Prostate gland (tissue), 2 donors: ENCODE data around the gene FBXO11.

Experiments used
- POLR2AphosphoS5 ChIP-seq: sonication (generic); formaldehyde crosslinking; IDR thresholded peaks from one replicate; pipeline ENCODE4 v1.6.1; 2017; ENCODE audit warnings: antibody characterized with exemption
- TF ChIP-seq, protein P1 (sequence below), 4 experiments: fragments of 200-600 bp in 2 of 4; fragments of 450-650 bp in 2 of 4; sonication (generic) in 2 of 4; IDR thresholded peaks; 1 replicate in 3 of 4; 2 replicates in 1 of 4; pipeline ENCODE4 v1.5.1; 2016 to 2019; ENCODE audit warnings: antibody characterized with exemption in 4 of 4, mild to moderate bottlenecking in 2 of 4, moderate library complexity in 2 of 4

DNA sequence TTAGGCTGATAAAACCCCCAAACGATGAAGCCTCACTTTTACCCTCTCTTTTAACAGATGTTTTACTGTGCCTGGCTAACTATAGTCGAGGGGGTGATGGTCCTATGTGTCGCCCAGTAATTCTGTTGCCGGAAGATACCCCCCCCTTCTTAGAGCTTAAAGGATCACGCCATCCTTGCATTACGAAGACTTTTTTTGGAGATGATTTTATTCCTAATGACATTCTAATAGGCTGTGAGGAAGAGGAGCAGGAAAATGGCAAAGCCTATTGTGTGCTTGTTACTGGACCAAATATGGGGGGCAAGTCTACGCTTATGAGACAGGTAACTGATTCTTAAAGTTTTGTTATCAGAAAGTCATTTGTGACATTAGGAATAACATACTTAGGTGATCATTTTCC, 102.9 kb downstream of the FBXO11 start:
- TF ChIP-seq POLR2AphosphoS5: no peak
- TF ChIP-seq, protein P1, sequence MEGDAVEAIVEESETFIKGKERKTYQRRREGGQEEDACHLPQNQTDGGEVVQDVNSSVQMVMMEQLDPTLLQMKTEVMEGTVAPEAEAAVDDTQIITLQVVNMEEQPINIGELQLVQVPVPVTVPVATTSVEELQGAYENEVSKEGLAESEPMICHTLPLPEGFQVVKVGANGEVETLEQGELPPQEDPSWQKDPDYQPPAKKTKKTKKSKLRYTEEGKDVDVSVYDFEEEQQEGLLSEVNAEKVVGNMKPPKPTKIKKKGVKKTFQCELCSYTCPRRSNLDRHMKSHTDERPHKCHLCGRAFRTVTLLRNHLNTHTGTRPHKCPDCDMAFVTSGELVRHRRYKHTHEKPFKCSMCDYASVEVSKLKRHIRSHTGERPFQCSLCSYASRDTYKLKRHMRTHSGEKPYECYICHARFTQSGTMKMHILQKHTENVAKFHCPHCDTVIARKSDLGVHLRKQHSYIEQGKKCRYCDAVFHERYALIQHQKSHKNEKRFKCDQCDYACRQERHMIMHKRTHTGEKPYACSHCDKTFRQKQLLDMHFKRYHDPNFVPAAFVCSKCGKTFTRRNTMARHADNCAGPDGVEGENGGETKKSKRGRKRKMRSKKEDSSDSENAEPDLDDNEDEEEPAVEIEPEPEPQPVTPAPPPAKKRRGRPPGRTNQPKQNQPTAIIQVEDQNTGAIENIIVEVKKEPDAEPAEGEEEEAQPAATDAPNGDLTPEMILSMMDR (IDR thresholded peaks at IDR 0.05): no peak
